Neuron (in vitro differentiated cells): ENCODE results near the gene CCDC7.
"Not testable (repeated sequence)": the region's sequence is repeated elsewhere in the genome, so short reads cannot be mapped to it uniquely, and the experiment has no call there.

ENCODE experiments used
- H2AFZ ChIP-seq: one replicate; pipeline ENCODE4 v1.6.1; 2013; ENCODE audit warnings: low read depth, mild to moderate bottlenecking, inconsistent platforms, low read length, moderate library complexity
- H3K27me3 ChIP-seq: one replicate; pipeline ENCODE4 v1.6.1; 2013; ENCODE audit warnings: low read length; ENCODE audit not compliant: insufficient read depth
- H3K36me3 ChIP-seq: one replicate; pipeline ENCODE4 v1.6.1; 2013; ENCODE audit warnings: low read length; ENCODE audit not compliant: insufficient read depth
- H3K4me1 ChIP-seq: one replicate; pipeline ENCODE4 v1.6.1; 2013; ENCODE audit warnings: low read length; ENCODE audit not compliant: insufficient read depth
- H3K4me3 ChIP-seq: 2 replicates; pipeline ENCODE4 v1.5.1; 2013; ENCODE audit warnings: mild to moderate bottlenecking, low read length, moderate library complexity
- H3K9me3 ChIP-seq: one replicate; pipeline ENCODE4 v1.6.1; 2013; ENCODE audit warnings: low read length

Gene CCDC7

GRCh38 chr10:32793033-32793432 lies 347.1 kb downstream of the CCDC7 start:
- no peaks in the 10 kb centered on the region for H3K36me3 ChIP-seq
- H2AFZ ChIP-seq = no peak overlapping the region
- no peak overlapping the region for H3K4me3 ChIP-seq
- H3K4me1 ChIP-seq = no peaks in the 10 kb centered on the region
- no peaks in the 10 kb centered on the region for H3K9me3 ChIP-seq
- H3K27me3 ChIP-seq = no peaks in the 10 kb centered on the region

- no peaks in the 10 kb centered on the region for H3K27me3 ChIP-seq
- no peaks in the 10 kb centered on the region for H3K4me1 ChIP-seq
Observed at GRCh38 chr10:32795598-32796183, 349.8 kb downstream of the CCDC7 start.

DNA sequence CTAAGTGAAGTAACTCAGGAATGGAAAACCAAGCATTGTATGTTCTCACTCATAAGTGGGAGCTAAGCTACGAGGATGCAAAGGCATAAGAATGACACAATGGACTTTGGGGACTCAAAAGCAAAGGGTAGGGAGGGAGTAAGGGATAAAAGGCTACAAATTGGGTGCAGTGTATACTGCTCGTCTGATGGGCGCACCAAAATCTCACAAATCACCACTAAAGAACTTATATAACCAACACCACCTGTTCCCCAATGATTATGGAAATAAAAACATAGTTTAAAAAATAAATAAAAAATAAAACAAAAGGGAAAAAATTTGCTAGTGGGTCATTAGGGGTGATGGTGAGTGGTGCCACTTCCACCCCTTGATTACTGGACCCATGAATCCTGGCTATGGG lies 351.5 kb downstream of the CCDC7 start:
- not testable (repeated sequence) for H3K27me3 ChIP-seq, H2AFZ ChIP-seq

More at GRCh38 chr10:32795598-32796183, 349.8 kb downstream of the CCDC7 start:
- Histone ChIP-seq H3K4me3 (no peak overlapping the region), H3K9me3 (no peaks in the 10 kb centered on the region), H2AFZ (no peak overlapping the region), H3K36me3 (no peaks in the 10 kb centered on the region)

GRCh38 chr10:32846974-32847373 lies 401.0 kb downstream of the CCDC7 start:
- Histone ChIP-seq H3K4me3 (no peak overlapping the region), H3K9me3 (no peaks in the 10 kb centered on the region), H2AFZ (no peak overlapping the region), H3K36me3 (no peaks in the 10 kb centered on the region), H3K27me3 (no peaks in the 10 kb centered on the region), H3K4me1 (no peaks in the 10 kb centered on the region)

More for the DNA sequence above, 351.5 kb downstream of the CCDC7 start:
- not testable (repeated sequence) for H3K36me3 ChIP-seq, H3K4me3 ChIP-seq, H3K4me1 ChIP-seq, H3K9me3 ChIP-seq

DNA sequence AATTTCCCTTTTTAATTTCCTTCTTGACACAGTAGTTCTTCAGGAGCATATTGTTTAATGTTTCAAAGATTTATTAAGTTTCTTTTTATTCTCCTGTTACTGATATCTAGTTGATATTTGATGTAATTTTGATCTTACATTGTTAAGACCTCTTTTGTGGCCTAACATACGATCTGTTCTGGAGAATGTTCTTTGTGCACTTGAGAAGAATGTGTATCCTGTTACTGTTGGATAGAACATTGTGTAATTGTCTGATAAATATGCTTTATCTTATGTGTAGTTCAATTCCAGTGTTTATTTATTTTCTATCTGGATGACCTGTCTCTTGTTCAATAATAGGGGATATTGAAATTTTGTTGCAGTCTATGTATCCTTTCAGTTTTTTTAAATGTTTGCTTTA lies 405.4 kb downstream of the CCDC7 start:
- no peak overlapping the region for H2AFZ ChIP-seq
- no peaks in the 10 kb centered on the region for H3K27me3 ChIP-seq
- no peak overlapping the region for H3K4me3 ChIP-seq
- no peaks in the 10 kb centered on the region for H3K4me1 ChIP-seq
- H3K36me3 ChIP-seq = no peaks in the 10 kb centered on the region
- peaks cover 3% of the 10 kb centered on the region for H3K9me3 ChIP-seq

DNA sequence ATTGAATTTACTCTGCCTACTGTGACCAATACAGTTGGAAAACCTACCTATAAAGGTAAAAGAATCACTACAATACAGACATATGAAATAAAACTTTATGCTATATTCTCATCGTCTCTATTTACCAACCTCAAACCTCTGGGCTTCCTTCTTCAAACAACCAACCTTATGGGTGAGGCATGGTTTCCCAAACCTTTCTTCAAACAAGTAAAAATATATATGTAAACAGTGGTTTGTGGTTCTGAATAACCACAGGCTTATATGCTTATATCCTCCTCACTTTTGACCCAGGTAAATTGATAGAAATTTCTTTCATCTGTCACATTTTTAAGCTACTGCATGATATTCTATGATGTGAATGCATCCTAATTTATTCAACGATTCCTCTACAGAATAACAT lies 408.5 kb downstream of the CCDC7 start:
- Histone ChIP-seq H3K36me3 (no peaks in the 10 kb centered on the region), H3K27me3 (no peaks in the 10 kb centered on the region), H3K4me1 (no peaks in the 10 kb centered on the region), H3K4me3 (no peak overlapping the region), H2AFZ (no peak overlapping the region), H3K9me3 (peaks cover 3% of the 10 kb centered on the region)

- H2AFZ ChIP-seq = no peak overlapping the region
- no peak overlapping the region for H3K4me3 ChIP-seq
- no peaks in the 10 kb centered on the region for H3K36me3 ChIP-seq
- no peaks in the 10 kb centered on the region for H3K4me1 ChIP-seq
- no peaks in the 10 kb centered on the region for H3K9me3 ChIP-seq
- no peaks in the 10 kb centered on the region for H3K27me3 ChIP-seq
Observed at GRCh38 chr10:32865170-32865569, 419.2 kb downstream of the CCDC7 start.

DNA sequence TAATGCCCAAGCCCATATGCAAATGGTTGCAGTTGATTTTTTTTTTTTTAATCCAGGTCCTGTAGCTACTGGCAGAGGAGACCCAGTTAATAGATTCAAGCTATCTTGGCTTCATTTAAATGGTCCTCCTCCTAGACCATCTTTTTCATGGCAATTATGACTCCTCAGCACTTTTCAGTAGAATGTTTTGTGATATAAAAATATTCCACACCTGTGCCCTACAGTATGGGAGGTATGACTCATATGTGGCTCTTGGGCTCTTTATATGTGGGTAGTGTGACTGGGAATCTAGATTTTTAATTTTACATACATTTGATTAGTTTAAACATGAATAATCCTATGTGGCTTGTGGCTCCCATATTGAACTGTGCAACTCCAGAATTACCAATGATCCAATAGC lies 432.0 kb downstream of the CCDC7 start:
- no peaks in the 10 kb centered on the region for H3K36me3 ChIP-seq
- no peaks in the 10 kb centered on the region for H3K27me3 ChIP-seq
- peaks cover 8% of the 10 kb centered on the region for H3K4me1 ChIP-seq
- no peak overlapping the region for H3K4me3 ChIP-seq
- no peak overlapping the region for H2AFZ ChIP-seq
- H3K9me3 ChIP-seq = no peaks in the 10 kb centered on the region

DNA sequence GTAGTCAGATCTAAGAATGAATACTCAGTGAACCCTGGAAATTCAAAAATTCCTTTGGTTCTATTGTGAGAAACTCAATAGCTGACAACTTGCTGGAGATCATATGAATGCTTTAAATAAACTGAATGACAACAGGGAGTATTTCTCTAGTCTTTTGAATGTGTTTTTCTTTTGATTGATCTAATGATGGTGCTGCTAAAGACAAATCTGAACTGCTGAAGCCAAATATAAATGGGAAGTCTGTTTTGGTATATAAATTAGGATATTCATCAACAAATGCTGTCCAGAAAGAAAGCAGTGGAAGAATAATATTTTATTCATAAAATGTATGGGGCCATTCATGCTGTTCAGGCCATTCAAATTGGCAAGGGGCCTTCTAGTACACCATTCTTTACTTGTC lies 432.7 kb downstream of the CCDC7 start:
- Histone ChIP-seq H2AFZ (no peak overlapping the region), H3K4me1 (peaks cover 8% of the 10 kb centered on the region), H3K27me3 (no peaks in the 10 kb centered on the region), H3K4me3 (no peak overlapping the region), H3K9me3 (no peaks in the 10 kb centered on the region), H3K36me3 (no peaks in the 10 kb centered on the region)

DNA sequence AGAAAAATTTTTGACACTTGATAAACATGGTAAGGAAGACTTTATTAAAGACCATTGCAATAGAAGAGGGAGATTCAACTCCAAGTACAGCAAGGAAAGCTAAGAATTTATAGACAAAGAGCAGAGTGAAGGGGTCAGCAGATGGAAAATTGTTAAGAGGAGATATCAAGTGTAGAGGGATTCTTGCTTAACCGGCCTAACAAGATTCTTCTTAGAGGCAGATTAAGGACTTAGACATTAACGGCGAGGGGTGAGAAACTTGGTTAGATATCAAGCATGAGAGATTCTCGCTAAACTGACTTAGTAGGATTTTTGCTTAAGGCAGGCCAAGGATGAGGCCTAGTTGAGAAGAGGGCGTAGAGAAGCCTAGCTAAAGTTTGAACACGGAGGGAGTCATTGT lies 436.1 kb downstream of the CCDC7 start:
- Histone ChIP-seq H3K9me3 (no peaks in the 10 kb centered on the region), H3K36me3 (no peaks in the 10 kb centered on the region), H3K4me1 (peaks cover 8% of the 10 kb centered on the region), H3K27me3 (no peaks in the 10 kb centered on the region), H3K4me3 (no peak overlapping the region), H2AFZ (no peak overlapping the region)

DNA sequence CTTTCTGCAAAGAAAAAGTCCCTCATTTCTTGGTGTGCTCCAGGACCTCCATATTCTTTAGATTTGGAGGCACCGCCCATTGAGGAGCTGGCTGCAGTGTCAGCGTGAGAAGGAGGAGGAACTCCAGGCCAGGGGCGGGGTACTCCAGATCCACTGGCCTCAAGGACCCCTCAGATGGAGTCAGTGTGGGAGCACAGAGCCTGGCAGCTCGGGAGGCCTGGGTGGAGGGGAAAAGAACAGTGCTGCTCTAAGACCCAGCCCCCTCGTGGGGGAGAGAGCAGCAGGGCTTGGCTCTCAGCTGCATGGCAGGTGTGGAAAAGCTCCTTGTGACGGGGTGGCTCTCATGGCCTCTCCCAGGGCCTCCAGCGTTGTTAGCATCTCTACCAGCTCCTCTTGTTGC lies 441.5 kb downstream of the CCDC7 start:
- Histone ChIP-seq H3K9me3 (no peaks in the 10 kb centered on the region), H3K4me3 (no peak overlapping the region), H3K27me3 (no peaks in the 10 kb centered on the region), H3K4me1 (no peaks in the 10 kb centered on the region), H3K36me3 (no peaks in the 10 kb centered on the region), H2AFZ (no peak overlapping the region)

- no peaks in the 10 kb centered on the region for H3K4me1 ChIP-seq
- H2AFZ ChIP-seq = no peak overlapping the region
- no peaks in the 10 kb centered on the region for H3K27me3 ChIP-seq
- H3K4me3 ChIP-seq = no peak overlapping the region
- no peaks in the 10 kb centered on the region for H3K9me3 ChIP-seq
- H3K36me3 ChIP-seq = no peaks in the 10 kb centered on the region
Observed at GRCh38 chr10:32888161-32888927, 442.4 kb downstream of the CCDC7 start.

DNA sequence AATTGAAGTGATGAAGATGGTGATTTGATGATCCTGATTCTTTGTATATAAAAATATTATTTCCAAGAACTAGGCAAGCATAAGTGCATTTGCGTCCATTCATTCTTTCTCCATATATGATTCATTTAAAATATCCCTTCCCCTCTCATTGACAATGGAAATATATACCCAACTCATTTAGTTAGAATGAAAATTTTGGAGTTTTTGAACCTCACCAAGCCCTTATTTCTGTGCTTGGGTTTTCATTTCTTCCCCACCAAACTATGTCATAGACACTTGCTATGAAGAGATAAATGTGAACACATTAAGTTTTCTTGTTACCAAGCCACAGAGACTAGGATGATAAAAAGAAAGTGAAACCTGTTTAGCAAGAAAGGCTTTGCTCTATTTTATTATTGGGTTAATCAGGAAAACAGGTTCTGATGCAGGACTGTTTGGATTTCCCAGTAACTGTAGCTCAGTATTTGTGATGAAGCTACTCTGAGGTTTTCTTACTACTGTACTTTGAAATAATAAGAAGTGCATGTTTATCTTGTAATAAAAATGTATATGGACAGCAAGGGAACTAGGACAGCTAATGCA lies 443.8 kb downstream of the CCDC7 start:
- Histone ChIP-seq H3K36me3 (peaks cover 2% of the 10 kb centered on the region), H3K27me3 (no peaks in the 10 kb centered on the region), H3K4me3 (no peak overlapping the region), H2AFZ (no peak overlapping the region), H3K9me3 (no peaks in the 10 kb centered on the region), H3K4me1 (no peaks in the 10 kb centered on the region)
